ENCODE results near the gene POP5.
"Not testable (repeated sequence)": the region's sequence is repeated elsewhere in the genome, so short reads cannot be mapped to it uniquely, and the experiment has no call there.

The POP5 gene, protein sequence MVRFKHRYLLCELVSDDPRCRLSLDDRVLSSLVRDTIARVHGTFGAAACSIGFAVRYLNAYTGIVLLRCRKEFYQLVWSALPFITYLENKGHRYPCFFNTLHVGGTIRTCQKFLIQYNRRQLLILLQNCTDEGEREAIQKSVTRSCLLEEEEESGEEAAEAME

GRCh38 chr12:120580787-120581723 lies at the start of gene POP5:
Gene POP5, minus strand, starts transcription at chr12:120581402. Its CDS starts 40 bp downstream, at chr12:120581362.
- peak; percentile 97 for DNase-seq

DNA sequence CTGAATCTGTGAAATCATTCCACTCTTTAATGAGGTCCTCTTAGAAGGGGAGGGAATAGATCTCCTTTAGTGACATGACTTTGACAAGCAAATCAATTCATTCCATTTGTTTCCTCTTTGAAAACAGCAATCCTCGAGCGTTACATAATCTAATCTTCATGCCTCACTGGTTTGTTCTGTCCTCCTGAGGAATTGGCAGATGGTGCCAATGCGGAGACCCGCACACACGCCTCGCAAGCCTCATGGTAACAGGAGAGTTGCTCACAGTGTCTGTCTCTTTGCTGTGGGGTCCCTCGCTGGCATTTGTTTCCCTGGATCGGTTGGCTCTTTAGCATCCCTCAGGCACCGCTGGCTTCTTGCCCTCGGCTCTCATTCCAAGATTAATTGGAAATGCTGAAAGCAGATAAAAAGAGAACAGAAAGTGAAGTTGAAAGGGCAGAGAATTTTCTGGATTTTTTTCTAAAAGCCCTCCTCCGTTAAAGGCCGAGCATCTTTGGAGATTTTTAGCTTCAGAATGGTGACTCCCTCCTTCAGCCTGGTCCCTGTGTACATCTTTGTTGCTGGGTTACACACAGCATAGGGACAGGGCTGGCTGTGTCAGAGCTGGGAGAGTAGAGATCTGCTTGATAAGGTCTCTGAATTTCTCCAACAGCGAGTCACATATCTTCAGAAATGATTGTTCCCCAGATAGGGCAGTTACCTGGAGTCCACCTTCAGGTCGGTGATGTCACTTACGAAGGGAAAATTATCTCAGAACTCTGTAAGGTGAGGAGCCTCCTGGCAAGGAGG lies 49.1 kb upstream of the POP5 start:
- no peak for DNase-seq

DNA sequence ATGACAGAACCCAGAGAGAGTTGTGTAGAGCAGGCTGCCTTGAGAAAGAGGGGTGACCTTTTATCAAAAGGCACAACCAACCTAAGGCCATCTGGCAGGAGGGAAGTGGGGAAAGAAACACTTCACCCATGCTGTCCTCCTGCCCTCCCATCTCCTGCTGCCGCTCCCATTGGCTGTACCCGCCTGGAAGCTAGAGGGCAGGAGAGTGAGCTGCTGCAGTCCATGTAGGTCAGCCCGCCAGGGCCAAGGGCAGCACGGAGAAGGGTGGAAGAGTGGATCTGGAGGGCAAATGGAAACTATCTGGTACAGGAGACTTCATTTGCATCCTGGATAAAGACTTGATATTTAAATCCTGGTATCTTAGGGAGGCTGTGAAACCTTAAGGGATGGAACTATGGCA lies 47.7 kb upstream of the POP5 start:
- no peak for DNase-seq

- DNase-seq: peak; percentile 67
These were observed 44.6 kb upstream of the POP5 start for GRCh38 chr12:120625557-120626419.

DNA sequence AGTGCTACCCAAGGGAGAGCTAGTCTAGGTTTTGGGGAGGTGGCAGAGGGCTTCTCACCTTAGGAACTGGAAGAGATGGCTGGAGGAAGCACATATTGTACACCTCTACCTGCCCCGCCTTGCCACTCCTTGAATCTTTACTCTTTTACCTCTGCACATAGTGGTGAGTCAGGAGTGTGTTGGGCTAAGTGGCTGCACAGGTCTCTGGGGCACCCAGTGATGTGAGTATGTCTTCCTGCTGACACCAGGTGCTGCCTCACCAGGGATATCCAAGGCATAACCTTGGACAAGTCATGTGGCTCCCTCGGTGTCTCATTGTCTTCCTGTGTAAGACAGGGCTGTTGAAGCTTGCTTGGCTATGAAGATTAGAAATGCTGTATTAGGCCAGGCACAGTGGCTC lies 39.4 kb upstream of the POP5 start:
- no peak for DNase-seq

- DNase-seq: no peak
These were observed 37.9 kb upstream of the POP5 start for GRCh38 chr12:120618954-120619615.

DNA sequence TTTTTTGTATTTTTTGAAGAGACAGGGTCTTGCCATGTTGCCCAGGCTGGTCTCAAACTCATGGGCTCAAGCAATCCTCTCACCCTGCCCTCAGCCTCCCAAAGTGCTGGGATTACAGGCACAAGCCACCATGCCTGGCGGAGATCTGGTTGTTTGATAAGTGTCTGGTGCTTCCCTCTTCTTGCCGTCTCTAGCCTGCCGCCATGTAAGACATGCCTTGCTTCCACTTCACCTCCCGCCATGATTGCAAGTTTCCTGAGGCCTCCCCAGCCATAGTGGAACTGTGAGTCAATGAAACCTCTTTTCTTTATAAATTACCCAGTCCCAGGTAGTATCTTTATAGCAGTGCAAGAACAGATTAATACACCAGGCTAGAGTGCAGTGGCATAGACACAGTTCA lies 36.6 kb upstream of the POP5 start:
- not testable (repeated sequence) for DNase-seq

DNA sequence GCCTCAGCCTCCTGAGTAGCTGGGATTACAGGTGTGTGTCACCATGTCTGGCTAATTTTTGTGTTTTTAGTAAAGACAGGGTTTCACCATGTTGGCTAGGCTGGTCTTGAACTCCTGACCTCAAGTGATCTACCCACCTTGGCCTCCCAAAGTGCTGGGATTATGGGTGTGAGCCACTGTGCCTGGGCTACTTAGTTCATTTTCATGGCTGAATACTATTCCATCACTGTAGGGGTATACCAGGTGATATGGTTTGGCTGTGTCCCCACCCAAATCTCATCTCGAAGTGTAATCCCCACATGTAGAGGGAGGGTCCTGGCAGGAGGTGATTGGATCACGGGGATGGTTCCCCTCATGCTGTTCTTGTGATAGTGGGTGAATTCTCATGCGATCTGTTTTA lies 36.0 kb upstream of the POP5 start:
- not testable (repeated sequence) for DNase-seq

GRCh38 chr12:120614848-120615247 lies 33.6 kb upstream of the POP5 start:
- DNase-seq: no peak

DNA sequence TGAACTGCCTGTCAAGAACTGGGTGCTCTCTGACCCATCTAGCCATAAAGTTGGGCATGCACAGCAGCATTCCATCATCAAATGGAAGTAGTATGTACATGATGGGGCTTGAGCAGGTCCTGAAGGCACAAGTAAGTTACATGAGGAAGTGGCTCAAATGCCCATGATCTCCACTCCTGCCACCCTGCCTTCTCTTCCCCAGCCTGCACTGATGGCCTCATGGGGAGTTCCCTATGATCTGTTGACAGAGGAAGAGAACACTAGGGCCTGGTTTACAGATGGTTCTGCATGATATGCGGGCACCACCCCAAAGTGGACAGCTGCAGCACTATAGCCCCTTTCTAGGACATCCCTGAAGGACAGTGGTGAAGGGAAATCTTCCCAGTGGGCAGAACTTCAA lies 30.3 kb upstream of the POP5 start:
- DNase-seq: not testable (repeated sequence)

GRCh38 chr12:120610560-120610959 lies 29.4 kb upstream of the POP5 start:
- DNase-seq: no peak

DNA sequence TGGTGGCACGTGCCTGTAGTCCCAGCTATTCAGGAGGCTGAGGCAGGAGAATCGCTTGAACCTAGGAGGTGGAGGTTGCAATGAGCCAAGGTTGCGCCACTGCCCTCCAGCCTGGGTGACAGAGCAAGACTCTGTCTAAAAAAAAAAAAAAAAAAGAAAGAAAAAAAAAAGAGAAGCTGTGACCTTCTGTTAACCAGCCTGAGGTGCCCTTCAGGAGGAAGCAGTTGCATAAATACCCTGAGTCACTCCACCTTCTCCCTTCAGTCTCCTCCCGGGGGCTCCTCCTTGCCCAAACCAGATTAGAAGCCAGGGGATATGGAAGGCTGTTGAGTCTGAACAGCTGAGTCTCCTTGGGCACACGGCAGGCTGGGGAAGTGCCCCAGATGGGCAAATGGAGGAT lies 21.2 kb upstream of the POP5 start:
- not testable (repeated sequence) for DNase-seq

GRCh38 chr12:120599672-120600552 lies 18.7 kb upstream of the POP5 start:
- DNase-seq: no peak

GRCh38 chr12:120598674-120599463 lies 17.7 kb upstream of the POP5 start:
- DNase-seq: no peak

DNA sequence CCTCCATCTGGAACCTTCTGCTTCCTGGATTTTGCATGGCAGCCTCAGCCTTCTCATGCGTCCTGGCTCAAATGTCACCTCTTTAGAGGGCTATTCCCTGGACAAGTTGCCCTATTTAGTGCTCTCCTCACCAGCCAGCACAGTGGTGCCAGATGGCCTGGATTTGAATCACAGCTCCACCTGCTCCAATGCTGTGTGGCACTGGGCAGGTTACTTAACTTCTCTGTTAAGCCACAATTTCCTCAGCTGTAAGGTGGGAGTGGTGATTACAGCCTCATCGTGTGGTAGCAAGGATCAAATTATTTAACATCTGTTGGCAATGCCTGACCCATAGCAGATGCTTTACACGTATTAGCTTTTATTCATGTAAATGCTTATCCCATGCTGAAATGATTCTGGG lies 16.7 kb upstream of the POP5 start:
- DNase-seq: no peak

DNA sequence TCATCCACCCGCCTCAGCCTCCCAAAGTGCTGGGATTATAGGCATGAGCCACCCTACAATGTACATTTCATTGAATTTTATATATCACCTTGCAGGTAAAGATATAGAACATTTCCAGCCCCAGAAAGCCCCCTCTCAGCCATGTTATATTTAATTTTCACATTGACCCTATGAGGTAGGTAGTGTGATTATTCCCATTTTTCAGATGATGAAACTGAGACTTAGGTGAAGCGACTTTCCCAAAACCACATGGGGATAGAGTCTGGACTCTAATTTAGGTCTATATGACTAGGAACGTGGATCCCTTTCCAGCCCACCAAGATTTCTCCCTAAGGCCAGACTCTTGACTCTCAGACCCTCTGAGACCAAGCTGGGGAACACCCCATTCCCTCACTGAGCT lies 15.7 kb upstream of the POP5 start:
- DNase-seq: no peak

DNA sequence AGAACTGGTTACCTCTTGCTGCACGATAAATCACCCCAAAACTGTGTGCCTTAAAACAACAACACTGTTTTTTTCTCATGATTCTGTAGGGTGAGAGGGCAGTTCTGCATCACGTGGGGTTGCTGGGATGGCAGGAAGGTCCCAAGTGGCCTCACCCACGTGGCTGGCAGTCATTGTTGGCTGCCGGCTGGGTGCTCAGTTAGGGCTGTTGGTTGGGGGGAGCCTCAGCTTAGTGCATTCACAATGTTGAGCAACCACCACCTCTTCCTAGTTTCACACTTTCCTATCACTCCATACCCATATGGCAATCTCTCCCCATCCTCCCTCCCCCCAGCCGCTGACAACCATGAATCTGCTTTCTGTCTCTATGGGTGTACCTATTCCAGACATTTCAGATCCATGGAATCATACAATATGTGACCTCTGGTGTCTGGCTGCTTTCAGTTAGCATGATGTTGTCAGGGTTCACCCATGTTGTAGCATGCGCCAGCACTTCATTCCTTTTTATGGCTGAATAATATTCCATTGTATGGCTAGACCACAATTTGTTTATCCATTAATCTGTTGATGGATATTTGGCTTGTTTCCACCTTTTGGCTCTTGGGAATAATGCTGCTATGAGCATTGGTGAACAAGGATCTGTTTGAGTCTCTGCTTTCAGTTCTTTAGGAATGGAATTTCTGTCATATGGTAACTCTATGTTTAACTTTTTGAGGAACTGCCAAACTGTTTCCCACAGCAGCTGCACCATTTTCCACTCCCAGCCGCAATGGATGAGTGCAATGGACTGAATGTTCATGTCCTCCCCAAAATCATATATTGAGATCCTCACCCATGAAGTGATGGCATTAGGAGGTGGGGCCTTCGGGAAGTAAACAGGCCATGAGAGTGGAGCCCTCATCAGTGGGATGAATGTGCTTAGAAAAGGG lies 11.2 kb upstream of the POP5 start:
- DNase-seq: no peak

DNA sequence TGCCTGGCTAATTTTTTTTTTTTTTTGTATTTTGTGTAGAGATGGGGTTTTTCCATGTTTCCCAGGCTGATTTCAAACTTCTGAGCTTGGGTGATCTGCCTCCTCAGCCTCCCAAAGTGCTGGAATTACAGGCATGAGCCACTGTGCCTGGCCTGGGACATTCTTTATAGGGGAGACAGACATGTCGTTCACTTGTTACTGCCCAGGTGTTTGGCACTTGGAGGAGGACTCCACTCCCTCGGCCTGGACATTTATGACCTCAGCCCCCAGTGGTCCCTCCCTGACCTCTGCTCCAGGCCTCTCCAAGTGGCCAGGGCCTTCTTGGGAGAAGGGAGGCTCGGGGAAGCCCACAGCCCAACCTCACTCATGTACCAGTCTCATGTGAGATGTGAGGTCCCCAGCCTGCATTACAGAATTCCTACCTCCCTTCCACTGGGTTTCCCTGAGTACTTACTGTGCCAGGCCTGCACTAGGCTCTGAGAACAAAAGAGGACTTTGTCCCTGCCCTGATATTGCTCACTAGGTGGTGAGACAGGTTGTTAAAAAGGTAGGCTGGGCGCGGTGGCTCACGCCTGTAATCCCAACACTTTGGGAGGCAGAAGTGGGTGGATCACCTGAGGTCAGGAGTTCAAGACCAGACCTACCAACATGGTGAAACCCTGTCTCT lies 9.7 kb upstream of the POP5 start:
- DNase-seq: no peak

Measured in activated effector memory CD4-positive, alpha-beta T cell treated with anti-CD3 and anti-CD28 coated beads, Interleukin-2, amount 50 U/mL, for 16 hours (primary cell).